Midbrain (tissue), 1 donor: ENCODE results near the gene CNDP2.
"Not testable (repeated sequence)": the region's sequence is repeated elsewhere in the genome, so short reads cannot be mapped to it uniquely, and the experiment has no call there.

ENCODE experiments used
- DNase-seq: peaks from one replicate; lab custom pipeline; 2025; lab: John Stamatoyannopoulos, UW

The CNDP2 gene

DNA sequence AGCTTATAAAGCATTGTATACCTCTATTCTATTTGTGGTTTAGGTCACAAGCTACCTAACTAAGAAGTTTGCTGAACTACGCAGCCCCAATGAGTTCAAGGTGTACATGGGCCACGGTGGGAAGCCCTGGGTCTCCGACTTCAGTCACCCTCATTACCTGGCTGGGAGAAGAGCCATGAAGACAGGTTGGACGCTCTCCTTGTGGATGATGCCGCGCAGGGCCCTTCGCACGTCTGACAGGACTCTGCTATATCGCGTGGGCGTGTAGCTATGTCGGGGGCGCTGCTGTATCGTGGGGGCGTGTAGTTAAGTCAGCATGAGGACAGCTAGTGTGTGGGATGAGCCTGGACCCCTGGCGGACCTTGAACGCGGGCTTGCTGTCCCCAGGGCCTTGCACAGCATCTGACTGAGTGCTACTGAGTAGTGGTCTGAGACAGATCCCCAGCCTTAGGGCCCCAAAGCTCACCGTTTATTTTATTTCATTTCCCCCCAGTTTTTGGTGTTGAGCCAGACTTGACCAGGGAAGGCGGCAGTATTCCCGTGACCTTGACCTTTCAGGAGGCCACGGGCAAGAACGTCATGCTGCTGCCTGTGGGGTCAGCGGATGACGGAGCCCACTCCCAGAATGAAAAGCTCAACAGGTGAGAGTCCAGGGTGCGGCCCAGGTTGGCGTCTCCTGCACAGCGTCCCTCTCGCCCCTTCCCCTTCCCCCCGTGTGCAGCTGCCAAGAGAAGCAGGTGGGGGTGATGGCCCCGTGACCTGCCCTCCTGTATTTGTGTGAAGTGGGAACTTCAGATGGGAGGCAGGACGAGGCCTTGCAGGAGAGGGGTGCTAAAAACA is 22.5 kb downstream of the CNDP2 start:
- no peak for DNase-seq

GRCh38 chr18:74519320-74520095 is 23.3 kb downstream of the CNDP2 start:
- DNase-seq = no peak

DNA sequence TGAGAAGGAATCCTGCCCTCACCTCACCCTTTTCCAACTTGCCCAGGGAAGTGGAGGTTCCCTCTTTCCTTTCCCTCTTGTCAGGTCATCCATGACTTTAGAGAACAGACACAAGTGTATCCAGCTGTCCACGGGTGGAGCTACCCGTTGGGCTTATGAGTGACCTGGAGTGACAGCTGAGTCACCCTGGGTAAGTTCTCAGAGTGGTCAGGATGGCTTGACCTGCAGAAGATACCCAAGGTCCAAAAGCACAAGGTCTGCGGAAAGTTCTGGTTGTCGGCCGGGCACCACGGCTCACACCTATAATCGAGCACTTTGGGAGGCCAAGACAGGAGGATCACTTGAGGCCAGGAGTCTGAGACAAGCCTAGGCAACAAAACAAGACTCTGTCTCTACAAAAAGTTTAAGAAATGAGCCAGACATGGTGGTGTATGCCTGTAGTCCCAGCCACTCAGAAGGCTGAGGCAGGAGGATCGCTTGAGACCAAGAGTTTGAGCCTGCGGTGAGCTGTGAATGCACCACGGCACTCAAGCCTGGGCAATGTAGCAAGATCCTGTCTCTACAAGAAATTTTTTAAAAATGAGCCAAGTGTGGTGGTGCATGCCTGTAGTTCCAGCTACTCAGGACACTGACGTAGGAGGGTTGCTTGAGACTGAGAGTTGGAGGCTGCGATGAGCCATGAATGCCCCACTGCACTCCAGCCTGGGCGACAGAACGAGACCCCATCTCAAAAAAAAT is 24.1 kb downstream of the CNDP2 start:
- no peak for DNase-seq

GRCh38 chr18:74521068-74521725 is 25.0 kb downstream of the CNDP2 start:
- no peak for DNase-seq

DNA sequence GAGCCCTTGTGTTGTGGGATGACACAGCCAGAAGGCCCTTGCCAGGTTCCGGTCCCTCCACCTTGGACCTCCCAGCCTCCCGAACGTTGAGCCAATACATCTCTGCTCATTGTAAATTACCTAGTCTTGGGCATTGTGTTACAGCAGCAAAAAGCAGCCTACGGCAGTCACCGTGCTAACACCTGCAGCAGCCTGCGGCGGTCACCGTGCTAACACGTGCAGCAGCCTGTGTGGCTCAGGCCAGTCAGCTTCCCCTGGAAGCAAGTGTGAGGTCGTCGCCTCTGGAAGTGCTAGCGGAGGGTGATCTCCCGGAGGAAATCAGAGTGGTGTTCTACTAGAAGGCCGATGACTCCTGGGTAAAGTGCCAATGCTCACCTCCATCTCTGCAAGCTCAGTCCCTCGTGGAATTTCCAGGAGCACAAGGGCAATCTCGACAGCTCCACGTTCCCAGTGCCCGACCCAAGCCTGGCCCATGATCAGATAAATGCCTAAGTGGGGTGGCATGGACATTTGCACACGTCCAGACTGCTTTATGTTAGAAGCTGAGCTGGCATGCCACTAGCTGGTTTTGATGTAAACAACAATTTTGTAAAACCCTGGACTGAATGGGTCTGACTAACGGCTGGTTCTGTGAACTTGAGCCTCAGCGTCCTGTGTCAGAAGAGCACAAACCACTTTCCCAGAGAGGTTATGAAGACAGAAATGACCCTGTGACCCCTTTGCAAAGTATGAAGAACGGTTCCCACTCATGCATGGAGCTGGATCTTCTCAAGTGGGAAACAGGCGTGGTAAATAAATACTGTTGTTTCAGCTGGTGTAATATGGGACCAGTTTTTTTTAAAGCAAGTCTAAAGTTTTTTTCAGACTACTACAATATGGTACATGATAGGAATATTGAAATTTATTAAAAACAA is 26.7 kb downstream of the CNDP2 start:
- no peak for DNase-seq

DNA sequence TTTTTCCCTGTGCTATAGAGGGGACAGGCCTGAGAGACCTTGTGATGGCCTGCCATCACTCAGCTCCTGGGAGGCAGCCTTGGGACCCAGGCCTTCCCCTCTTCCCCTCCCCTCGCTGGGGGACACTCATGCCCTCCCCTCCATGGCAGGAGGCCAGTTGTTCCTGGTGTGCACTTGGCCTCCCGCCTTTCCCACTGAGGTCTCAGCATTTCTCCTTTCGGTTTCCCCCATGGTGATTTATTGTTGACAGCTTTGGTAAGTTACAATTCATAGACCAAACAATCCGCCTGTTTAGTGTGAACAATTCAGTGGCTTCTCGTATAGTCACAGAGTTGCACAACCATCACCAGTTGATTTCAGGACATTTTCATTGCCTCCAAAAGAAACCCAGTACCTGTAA is 27.9 kb downstream of the CNDP2 start:
- no peak for DNase-seq

DNA sequence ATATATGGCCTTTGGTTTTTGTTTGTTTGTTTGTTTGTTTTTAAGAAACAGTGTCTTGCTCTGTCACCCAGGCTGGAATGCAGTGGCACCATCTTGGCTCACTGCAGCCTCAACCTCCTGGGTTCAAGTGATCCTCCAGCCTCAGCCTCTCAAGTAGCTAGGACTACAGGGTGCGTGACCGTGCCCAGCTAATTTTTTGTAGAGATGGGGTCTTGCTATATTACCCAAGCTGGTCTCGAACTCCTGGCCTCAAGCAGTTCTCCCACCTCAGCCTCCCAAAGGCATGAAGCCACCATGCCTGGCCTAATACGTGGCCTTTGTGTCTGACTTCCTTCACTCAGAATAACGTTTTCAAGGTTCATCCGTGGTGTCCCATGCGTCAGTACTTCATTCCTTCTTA is 28.8 kb downstream of the CNDP2 start:
- DNase-seq = not testable (repeated sequence)

DNA sequence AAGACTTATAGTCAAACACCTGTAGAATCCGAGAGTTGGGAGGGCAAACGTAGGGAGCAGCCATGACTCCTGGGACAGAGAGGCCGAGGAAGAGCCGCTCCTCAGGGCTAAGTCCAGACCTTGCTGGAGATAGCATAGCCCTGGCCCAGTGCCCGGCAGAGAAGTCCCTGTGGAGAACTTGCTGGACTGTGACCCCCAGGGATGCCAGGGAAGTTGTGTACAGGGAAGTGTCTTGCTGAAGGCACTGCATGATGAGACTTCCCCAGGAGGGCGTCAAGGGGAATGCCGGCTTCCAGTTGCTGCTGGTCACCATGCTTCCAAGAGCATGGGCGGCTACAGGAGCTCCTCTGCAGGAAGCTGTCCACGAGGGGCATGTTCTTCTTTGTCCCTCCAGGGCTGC is 29.6 kb downstream of the CNDP2 start:
- no peak for DNase-seq

- no peak for DNase-seq
Measured at GRCh38 chr18:74526488-74526887, 30.3 kb downstream of the CNDP2 start.

- no peak for DNase-seq
Measured at GRCh38 chr18:74528478-74528877, 32.3 kb downstream of the CNDP2 start.

GRCh38 chr18:74528913-74529312 is 32.8 kb downstream of the CNDP2 start:
- DNase-seq = no peak

- no peak for DNase-seq
Measured at GRCh38 chr18:74529378-74529777, 33.2 kb downstream of the CNDP2 start.

DNA sequence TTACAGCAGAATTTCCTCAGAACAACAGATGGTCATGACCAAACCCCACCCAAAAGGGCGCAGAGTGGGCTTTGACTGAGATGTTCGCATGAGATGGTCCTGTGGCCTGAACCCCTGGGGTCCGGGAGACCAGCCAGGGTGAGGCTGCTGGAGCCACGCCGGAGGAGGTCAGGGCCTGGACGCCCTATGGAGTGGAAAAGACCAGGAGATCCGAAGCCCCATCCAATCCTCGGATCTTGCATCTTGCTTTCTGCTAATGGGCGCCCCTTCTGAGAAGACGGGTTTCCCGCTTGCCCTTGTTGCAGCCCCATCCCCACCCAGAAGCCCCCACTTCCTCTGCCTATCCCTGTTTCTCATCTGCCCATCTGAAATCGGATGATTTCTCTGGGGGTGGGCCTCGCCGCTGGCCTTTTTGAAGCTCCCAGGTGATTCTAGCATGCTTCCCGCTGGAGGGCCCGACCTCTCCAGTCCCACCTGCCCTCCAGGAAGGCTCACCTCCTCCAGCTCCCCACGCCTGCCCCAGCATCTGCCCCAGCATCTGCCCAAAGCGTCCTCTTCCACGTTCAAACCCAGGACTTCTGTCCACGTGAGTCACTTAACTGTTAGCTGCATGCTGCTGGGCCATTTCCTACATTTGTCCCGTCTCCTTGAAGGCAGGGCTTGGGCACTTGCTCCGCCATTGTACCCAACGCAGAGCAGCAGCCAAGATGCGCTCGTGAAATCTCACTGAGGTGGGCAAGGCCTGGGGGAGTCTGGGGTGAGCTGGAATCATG is 33.8 kb downstream of the CNDP2 start:
- DNase-seq = no peak

DNA sequence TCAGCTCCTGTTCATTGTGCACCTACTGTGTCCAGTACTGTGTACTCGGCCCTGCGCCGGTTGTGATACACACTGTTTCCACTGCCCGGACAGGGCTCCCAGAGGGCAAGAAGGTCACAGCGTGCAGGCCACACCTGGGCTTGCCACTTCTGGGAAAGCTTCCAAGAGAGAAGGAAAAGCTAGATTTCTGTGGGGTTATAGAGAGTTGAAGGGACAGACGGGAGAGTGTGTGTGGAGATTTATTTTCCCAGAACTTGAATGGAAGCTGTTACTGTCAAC is 34.4 kb downstream of the CNDP2 start:
- DNase-seq = no peak

GRCh38 chr18:74531043-74531442 is 34.9 kb downstream of the CNDP2 start:
- no peak for DNase-seq

GRCh38 chr18:74532511-74533025 is 36.4 kb downstream of the CNDP2 start:
- no peak for DNase-seq

GRCh38 chr18:74533666-74534065 is 37.5 kb downstream of the CNDP2 start:
- DNase-seq = no peak

DNA sequence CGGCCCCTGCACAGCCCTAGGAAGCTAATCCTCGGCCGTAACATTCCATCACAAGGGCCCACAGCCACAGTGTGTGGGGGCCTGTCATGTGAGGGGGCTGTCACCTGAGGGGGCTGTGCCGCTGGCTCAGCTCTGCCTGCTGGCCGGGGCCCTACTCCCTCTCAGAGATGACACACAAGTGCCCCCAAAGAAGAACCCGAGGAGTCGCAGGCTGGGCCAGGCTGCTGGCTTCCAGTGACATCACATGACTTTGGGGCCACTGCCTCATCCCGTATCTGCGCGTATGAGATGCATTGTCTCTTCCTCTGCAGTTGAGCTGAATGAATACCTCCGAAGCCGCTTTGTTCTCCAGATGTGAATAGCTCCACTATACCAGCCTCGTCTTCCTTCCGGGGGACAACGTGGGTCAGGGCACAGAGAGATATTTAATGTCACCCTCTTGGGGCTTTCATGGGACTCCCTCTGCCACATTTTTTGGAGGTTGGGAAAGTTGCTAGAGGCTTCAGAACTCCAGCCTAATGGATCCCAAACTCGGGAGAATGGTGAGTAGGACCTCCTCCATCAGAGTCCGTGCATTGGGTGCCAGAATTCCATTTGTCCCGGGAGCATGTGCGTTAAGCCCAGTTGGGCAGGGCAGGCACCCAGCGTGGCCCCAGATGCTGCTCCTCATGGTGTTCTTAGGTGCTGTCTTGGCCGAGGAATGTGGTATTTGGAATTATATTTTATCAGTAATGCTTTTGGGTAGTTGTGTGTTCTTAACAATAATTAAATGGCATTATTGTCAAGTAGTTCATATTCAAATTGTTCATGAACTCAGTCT is 38.2 kb downstream of the CNDP2 start, which contains the start of gene CNDP1:
TSS of gene CNDP1 (plus strand) at position 351 of the 820 bp plus-strand sequence. CDS start at position 519, 168 bp downstream.
- peak; percentile 84 for DNase-seq

- DNase-seq = no peak
Measured at GRCh38 chr18:74534981-74535649, 39.0 kb downstream of the CNDP2 start.
